ENCODE measurements around the gene C1orf52.

DNA sequence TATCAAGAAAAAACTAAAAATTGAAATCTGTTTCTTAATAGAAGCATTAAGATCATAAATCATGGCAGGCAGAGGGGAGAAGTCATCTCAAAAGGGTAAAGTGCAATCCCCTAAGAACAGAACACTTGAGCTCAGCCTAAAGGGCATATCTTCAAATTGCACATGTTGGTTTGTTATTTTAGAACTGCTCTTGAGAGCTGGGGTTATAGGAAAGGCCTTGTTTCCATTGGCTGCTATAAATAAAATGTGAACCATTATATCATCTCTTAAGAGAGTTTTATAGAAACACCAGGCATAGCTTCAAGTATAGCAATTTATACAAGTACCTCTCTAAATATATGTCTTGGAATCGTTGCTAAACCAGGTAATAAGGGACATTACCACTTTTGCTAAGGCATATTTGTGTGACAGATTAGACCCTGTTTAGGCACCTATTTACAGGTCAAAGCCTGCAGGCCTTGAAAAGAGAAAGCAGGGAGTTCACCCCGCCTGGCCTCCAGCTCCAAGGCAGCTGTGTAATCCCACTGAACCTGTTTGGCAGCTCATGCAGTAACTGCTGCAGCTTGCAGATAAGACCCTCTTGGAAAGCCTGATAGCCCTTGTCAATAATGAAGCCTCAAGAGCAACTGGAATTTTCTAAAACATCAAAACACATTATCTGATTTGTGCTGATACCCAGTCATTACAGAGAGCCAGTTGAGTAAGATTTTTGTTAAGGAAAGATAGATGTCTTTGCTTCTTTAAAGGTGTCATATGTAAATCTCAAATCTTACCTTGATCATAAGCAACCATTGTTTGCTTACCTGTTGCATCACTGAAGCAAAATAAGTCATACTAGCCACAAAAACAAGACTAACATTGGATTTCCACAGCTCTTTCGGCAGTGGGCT is 34.5 kb downstream of the C1orf52 start:
- TF ChIP-seq, protein P1, sequence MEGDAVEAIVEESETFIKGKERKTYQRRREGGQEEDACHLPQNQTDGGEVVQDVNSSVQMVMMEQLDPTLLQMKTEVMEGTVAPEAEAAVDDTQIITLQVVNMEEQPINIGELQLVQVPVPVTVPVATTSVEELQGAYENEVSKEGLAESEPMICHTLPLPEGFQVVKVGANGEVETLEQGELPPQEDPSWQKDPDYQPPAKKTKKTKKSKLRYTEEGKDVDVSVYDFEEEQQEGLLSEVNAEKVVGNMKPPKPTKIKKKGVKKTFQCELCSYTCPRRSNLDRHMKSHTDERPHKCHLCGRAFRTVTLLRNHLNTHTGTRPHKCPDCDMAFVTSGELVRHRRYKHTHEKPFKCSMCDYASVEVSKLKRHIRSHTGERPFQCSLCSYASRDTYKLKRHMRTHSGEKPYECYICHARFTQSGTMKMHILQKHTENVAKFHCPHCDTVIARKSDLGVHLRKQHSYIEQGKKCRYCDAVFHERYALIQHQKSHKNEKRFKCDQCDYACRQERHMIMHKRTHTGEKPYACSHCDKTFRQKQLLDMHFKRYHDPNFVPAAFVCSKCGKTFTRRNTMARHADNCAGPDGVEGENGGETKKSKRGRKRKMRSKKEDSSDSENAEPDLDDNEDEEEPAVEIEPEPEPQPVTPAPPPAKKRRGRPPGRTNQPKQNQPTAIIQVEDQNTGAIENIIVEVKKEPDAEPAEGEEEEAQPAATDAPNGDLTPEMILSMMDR (IDR thresholded peaks at IDR 0.05): no peak
- TF ChIP-seq POLR2AphosphoS5 (IDR thresholded peaks at IDR 0.05) (no peak), POLR2A (IDR thresholded peaks at IDR 0.05) (no peak)

Data from upper lobe of left lung (tissue), 4 donors.